Activated CD8-positive, alpha-beta memory T cell treated with anti-CD3 and anti-CD28 coated beads, Interleukin-2, amount 10 ng/mL, durations not matched to agents 7 days and 5 days (primary cell): ENCODE results near the gene IMMP2L. TPM values are rescaled to one million over a fixed set of nuclear protein-coding genes. Genes with fewer than 3 reads are reported as not detected.
"Not testable (repeated sequence)": the region's sequence is repeated elsewhere in the genome, so short reads cannot be mapped to it uniquely, and the experiment has no call there.

Experiments used
- ATAC-seq: fragments of 150-1000 bp; cut with Tn5 transposase; one replicate; pipeline ENCODE4 v1.10.0; 2021; ENCODE audit warnings: moderate library complexity
- CTCF ChIA-PET: fragments of 350-600 bp; sonication (Branson Sonifier 250); formaldehyde crosslinking; loops from one replicate; lab custom pipeline; 2021; ENCODE audit warnings: antibody characterized with exemption; lab: Charles Lee
- DNase-seq: peaks from one replicate; pipeline ENCODE4 v3.0.0-alpha.2; 2020
- H3K27ac Mint-ChIP-seq: one replicate; pipeline ENCODE4 v1.8.0; 2021; ENCODE audit warnings: mild to moderate bottlenecking, mixed read lengths
- H3K27me3 Mint-ChIP-seq: one replicate; pipeline ENCODE4 v1.8.0; 2021; ENCODE audit warnings: mixed read lengths
- H3K36me3 Mint-ChIP-seq: one replicate; pipeline ENCODE4 v1.8.0; 2021; ENCODE audit warnings: mild to moderate bottlenecking, mixed read lengths
- H3K4me1 Mint-ChIP-seq: one replicate; pipeline ENCODE4 v1.8.0; 2021; ENCODE audit warnings: mixed read lengths
- H3K4me3 Mint-ChIP-seq: one replicate; pipeline ENCODE4 v1.8.0; 2021; ENCODE audit warnings: mild to moderate bottlenecking, moderate library complexity, mixed read lengths
- H3K9me3 Mint-ChIP-seq: one replicate; pipeline ENCODE4 v1.8.0; 2022; ENCODE audit warnings: low read depth, mixed read lengths
- total RNA-seq, 2 experiments: library from RNA; stranded (reverse); gene quantifications; one replicate each; pipeline ENCODE4 v1.2.3, GENCODE V29; 2021

The IMMP2L gene
- total RNA-seq, 2 experiments from 2014 or later: 11.5 to 13.1 TPM

DNA sequence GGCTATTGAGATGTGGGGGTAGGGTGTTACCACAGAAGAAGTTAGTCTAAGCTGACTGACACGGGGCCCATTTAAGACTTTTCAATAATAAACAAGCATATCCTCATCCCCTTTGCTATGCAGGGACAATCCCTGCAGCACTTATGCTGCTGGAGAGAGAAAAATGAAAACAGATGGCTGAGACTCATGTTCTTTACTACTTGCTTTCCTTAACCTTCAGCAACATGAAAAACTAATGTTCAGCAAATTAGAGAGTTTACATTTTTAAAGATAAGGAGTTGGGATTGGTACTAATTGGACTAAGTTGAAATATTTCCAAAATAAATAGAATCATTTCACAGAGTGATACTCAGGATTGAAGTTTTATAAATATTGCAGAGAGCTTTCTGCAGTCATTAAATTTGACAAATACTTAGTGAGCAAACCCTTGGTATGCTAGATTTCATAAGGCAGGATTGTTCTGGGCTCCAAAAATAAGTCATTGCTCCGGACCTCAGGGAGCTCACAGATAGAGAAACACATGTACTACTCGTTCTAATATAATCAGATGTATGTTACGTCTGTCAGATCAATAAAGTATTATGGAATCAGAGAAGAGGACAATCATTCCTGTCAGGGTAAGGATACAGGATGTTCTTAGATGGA lies 618.5 kb downstream of the IMMP2L start:
- no peaks in the 10 kb centered on the region for H3K36me3 Mint-ChIP-seq
- no peak overlapping the region for H3K4me3 Mint-ChIP-seq
- no peaks in the 10 kb centered on the region for H3K27me3 Mint-ChIP-seq
- CTCF ChIA-PET: no interaction called here
- no peaks in the 10 kb centered on the region for H3K9me3 Mint-ChIP-seq
- ATAC-seq (no peak), DNase-seq (no peak)
- peaks cover 2% of the 10 kb centered on the region for H3K4me1 Mint-ChIP-seq
- no peak overlapping the region for H3K27ac Mint-ChIP-seq

GRCh38 chr7:110941385-110941784 lies 620.9 kb downstream of the IMMP2L start:
- CTCF ChIA-PET: interaction anchor here (1.3 to 1.7 kb wide), 2 partner anchors 10 to 153 kb away, joined by 3 to 4 read pairs; no protein-coding TSS in a partner anchor
- Mint-ChIP-seq H3K9me3 (no peaks in the 10 kb centered on the region), H3K36me3 (peaks cover 6% of the 10 kb centered on the region), H3K27me3 (no peaks in the 10 kb centered on the region), H3K4me3 (no peak overlapping the region), H3K4me1 (peaks cover 2% of the 10 kb centered on the region), H3K27ac (no peak overlapping the region)
- no peak for ATAC-seq
- DNase-seq: no peak

DNA sequence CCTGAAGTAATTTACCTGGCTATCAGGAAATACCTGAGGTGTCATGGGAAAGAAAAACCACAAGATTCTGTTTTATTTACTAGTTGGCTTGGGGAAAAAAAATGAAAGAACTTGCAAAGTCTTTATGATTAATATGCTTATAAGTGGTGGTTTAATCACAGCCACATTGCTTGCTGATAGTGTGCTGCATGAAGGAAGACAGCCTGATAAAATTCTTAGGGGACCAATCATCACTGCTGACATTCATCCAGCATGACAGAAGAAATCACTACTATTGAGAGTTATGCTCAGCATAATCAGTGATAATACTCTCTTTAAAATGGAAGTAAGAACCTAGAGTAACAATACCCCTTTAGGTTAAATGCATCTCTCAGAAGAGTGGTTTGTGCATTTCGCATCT lies 621.5 kb downstream of the IMMP2L start:
- no peak overlapping the region for H3K4me3 Mint-ChIP-seq
- DNase-seq: no peak
- no peak for ATAC-seq
- H3K27ac Mint-ChIP-seq: no peak overlapping the region
- H3K36me3 Mint-ChIP-seq: peaks cover 9% of the 10 kb centered on the region
- no peaks in the 10 kb centered on the region for H3K27me3 Mint-ChIP-seq
- H3K9me3 Mint-ChIP-seq: no peaks in the 10 kb centered on the region
- H3K4me1 Mint-ChIP-seq: peaks cover 2% of the 10 kb centered on the region
- CTCF ChIA-PET: no interaction called here

DNA sequence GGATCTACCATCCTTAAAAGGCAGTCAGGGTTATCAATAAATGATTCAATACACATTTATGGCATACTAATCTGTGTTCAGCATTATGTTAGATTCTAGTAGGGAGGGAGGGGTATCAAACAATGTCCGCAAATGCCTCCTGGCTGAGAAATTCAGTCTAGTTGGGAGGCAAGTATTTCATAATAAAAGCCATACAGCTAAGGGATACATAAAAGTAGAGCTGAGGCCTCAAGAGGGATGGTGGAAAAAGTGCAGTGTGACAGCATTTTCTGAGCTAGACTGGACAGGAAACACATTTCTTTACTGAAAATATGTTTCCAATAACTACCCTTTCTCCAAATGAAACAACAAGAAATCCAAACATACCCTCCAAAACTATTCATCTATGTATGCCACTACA lies 624.1 kb downstream of the IMMP2L start:
- Mint-ChIP-seq H3K27ac (no peak overlapping the region), H3K36me3 (peaks cover 24% of the 10 kb centered on the region), H3K27me3 (no peaks in the 10 kb centered on the region), H3K9me3 (peaks cover 3% of the 10 kb centered on the region), H3K4me1 (no peaks in the 10 kb centered on the region), H3K4me3 (no peak overlapping the region)
- CTCF ChIA-PET: no interaction called here
- no peak for ATAC-seq
- DNase-seq: no peak

DNA sequence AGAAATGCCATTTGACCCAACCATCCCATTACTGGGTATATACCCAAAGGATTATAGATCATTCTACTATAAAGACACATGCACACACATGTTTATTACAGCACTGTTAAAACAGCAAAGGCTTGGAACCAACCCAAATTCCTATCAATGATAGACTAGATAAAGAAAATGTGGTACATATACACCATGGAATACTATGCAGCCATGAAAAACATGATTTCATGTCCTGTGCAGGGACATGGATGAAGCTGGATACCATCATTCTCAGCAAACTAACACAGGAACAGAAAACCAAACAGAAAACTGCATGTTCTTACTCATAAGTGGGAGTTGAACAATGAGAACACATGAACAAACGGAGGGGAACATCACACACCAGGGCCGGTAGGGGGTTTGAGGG lies 625.6 kb downstream of the IMMP2L start:
- ATAC-seq, H3K27ac Mint-ChIP-seq, H3K27me3 Mint-ChIP-seq, H3K9me3 Mint-ChIP-seq, H3K4me1 Mint-ChIP-seq, H3K4me3 Mint-ChIP-seq, DNase-seq, CTCF ChIA-PET: not testable (repeated sequence)
- H3K36me3 Mint-ChIP-seq: peaks cover 26% of the 10 kb centered on the region

- Mint-ChIP-seq H3K4me3 (no peak overlapping the region), H3K36me3 (peaks cover 11% of the 10 kb centered on the region), H3K27ac (no peak overlapping the region), H3K4me1 (peaks cover 11% of the 10 kb centered on the region), H3K9me3 (peaks cover 6% of the 10 kb centered on the region), H3K27me3 (no peaks in the 10 kb centered on the region)
- CTCF ChIA-PET: interaction anchor here (1.2 kb wide), 1 partner anchor 22 kb away, joined by 3 read pairs; no protein-coding TSS in a partner anchor
- DNase-seq (no peak), ATAC-seq (no peak)
Observed at GRCh38 chr7:110929480-110930249, 632.6 kb downstream of the IMMP2L start.

DNA sequence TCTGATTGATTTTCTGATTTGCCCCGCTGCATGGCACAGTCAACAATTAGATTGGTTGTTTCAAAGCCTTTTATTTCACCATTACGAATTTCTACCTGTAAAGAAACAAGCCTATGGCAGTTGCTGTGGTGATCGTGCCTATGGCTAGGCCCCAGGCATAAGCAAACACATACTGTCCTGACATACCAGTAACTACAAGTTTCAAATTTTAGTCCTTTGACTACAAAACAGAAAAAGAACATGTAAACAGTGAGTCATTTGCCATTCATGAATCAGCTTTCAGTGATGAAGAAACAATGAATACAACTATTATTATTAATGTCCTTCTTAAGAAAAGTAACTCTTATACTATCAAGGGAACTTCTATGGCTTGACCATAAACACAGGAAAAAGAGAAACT lies 639.4 kb downstream of the IMMP2L start:
- Mint-ChIP-seq H3K9me3 (peaks cover 2% of the 10 kb centered on the region), H3K27ac (no peak overlapping the region), H3K4me3 (no peak overlapping the region), H3K36me3 (no peaks in the 10 kb centered on the region), H3K4me1 (peaks cover 16% of the 10 kb centered on the region), H3K27me3 (no peaks in the 10 kb centered on the region)
- DNase-seq (no peak), ATAC-seq (no peak)
- CTCF ChIA-PET: no interaction called here

DNA sequence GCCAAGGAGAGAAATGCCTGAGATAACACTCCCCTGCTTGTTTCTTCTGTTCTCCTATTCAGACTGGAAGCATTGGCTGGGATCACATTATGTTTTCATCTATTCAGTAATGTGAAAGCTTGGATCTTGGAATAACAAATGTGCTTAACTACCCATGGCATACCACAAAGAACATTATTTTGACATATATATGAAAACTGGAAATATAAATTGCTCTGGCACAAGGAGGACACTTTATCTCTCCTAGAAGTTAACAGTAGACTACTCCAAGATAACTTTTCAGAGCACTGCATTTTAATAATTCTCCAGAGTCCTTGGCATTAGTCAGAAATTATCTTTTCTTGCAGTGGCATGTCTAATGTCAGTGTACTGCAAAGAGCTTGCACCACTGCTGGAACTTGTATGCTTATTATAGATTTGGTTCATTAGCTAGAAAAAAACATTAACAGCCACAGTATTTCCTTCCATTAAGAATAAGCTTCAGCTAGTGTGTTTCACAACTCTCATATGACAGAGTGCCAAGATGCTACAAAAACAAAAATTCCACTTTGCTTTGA lies 640.6 kb downstream of the IMMP2L start:
- Mint-ChIP-seq H3K4me3 (no peak overlapping the region), H3K4me1 (peaks cover 15% of the 10 kb centered on the region), H3K27me3 (no peaks in the 10 kb centered on the region), H3K9me3 (peaks cover 2% of the 10 kb centered on the region), H3K36me3 (peaks cover 3% of the 10 kb centered on the region), H3K27ac (no peak overlapping the region)
- CTCF ChIA-PET: no interaction called here
- DNase-seq (no peak), ATAC-seq (no peak)

DNA sequence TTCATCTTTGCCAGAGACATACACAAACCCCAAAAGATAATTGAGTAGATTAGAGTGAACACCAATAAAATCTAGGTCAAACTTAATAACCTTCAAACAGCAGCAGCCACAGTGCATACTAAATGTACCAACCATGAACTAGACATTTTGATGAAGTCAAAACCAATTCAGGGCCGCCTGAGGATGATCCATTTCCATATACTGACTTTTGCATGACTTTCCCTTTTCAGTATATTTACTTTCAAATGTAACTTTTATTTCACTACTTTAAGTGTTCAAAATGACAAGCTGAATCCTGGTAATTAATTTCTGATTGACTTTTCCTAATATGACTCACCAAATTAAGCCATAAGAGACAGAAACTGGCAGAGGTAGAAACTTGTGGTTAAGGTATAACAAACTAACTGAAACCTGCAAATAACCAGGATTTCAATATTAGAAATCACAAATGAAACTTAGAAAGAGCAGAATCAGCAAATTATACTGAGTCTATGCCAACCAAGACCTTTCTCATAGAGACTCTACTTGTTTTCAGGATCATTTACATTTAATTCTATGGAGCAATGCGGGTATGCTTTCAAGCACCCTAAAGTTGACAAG lies 643.2 kb downstream of the IMMP2L start:
- Mint-ChIP-seq H3K4me3 (no peak overlapping the region), H3K27me3 (no peaks in the 10 kb centered on the region), H3K4me1 (peaks cover 21% of the 10 kb centered on the region), H3K36me3 (peaks cover 7% of the 10 kb centered on the region), H3K27ac (no peak overlapping the region), H3K9me3 (no peaks in the 10 kb centered on the region)
- CTCF ChIA-PET: interaction anchor here (1.2 kb wide), 1 partner anchor 9 kb away, joined by 3 read pairs; no protein-coding TSS in a partner anchor
- ATAC-seq (peak; percentile 23), DNase-seq (no peak)

DNA sequence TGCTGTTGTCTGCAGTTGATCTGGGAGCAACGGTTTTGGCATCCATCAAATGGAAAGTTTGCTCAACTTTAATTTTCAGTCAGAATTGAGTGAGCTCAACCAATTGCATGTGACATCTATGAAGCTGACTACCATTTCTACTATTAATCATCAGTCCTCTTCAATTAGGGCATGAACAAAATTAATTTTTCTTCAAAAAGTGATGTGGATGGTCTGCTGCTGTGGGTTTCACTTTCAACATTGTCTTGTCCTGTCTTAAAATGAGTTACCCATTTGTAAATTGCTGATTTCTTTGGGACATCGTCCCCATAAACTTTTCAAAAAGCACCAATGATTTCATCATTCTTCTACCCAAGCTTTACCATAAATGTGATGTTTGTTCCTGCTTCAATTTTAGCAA lies 648.0 kb downstream of the IMMP2L start:
- peaks cover 17% of the 10 kb centered on the region for H3K4me1 Mint-ChIP-seq
- CTCF ChIA-PET: no interaction called here
- DNase-seq (no peak), ATAC-seq (peak; percentile 36)
- peak overlapping the region; percentile 17 for H3K4me3 Mint-ChIP-seq
- H3K9me3 Mint-ChIP-seq: no peaks in the 10 kb centered on the region
- peaks cover 15% of the 10 kb centered on the region for H3K36me3 Mint-ChIP-seq
- peak overlapping the region; percentile 57 for H3K27ac Mint-ChIP-seq
- no peaks in the 10 kb centered on the region for H3K27me3 Mint-ChIP-seq

DNA sequence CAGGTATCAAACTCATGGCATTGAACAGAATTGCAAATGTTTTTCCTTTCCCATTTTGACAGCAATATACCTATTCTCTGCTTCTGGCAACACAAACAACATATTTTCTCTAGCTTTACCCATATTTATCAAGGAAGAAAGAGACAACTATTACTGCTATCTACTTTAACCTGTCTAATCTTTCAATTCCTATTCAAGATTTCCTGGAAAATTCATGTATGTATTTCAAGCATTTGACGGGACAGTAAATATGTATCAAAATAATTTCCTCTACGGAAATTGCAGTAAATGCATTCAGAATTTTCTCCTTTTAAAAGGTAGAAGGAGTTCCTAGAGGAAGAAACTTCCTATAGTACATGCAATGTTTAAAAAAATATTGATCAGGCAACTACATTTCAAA lies 650.7 kb downstream of the IMMP2L start:
- DNase-seq (no peak), ATAC-seq (no peak)
- peaks cover 5% of the 10 kb centered on the region for H3K9me3 Mint-ChIP-seq
- H3K4me3 Mint-ChIP-seq: no peak overlapping the region
- no peaks in the 10 kb centered on the region for H3K27me3 Mint-ChIP-seq
- H3K4me1 Mint-ChIP-seq: peaks cover 11% of the 10 kb centered on the region
- CTCF ChIA-PET: no interaction called here
- peaks cover 21% of the 10 kb centered on the region for H3K36me3 Mint-ChIP-seq
- H3K27ac Mint-ChIP-seq: no peak overlapping the region

DNA sequence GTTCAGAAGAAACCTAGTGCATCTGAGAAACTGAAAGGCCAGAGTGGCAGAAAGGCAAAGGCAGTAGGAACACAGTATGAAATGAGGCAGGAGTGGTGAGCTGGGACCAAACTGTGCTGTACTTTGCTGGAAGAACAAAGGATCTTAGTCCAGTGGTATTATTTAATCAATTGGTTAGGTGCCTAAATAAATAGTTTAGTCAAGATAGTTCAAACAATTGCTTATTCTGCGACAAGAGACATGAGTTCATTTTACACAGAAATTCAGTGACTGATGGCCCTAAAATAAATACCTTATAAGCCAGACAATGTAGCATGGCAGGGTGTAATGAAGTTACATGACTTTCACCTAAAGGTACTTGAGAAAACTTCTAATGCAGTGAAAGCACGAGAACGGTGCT lies 653.2 kb downstream of the IMMP2L start:
- no peak for ATAC-seq
- CTCF ChIA-PET: no interaction called here
- H3K36me3 Mint-ChIP-seq: peaks cover 22% of the 10 kb centered on the region
- no peak for DNase-seq
- H3K9me3 Mint-ChIP-seq: peaks cover 7% of the 10 kb centered on the region
- no peak overlapping the region for H3K27ac Mint-ChIP-seq
- peaks cover 16% of the 10 kb centered on the region for H3K4me1 Mint-ChIP-seq
- no peaks in the 10 kb centered on the region for H3K27me3 Mint-ChIP-seq
- H3K4me3 Mint-ChIP-seq: no peak overlapping the region

DNA sequence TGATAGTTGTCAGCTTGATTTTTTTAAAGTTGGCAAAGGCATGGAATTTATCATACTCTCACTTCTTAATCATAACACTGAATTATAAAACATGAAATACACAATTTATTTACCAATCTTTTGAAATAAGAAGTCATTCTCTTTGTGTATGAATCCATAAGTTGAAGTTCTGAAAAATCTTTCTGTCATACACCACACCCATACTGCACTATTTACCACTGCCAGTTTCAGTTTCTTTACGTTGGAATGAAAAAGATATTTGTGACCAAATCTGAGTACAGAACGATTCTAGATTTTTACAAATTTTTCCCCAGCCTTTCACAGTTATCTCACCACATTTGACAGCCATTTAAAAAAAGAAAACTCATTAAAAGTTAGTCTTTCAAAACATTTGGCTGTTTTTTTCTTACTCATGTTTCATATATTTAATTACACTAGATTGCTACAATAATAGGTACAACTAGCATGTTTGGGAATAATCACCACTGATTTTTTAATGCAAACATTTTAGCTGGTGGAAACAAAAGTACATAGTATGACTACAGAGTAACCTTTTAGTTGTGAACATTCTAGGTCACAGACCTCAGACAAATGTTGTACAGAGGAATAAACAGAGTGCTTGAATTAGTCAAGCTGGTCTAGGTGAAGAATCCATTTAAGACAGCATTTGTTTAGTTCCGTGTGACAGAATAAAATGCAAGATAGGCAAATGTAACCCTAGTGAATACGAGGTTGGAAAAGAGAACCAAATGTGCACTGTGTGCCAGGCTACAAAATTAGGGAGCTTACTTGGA lies 656.3 kb downstream of the IMMP2L start:
- ATAC-seq (peak; percentile 89), DNase-seq (no peak)
- Mint-ChIP-seq H3K9me3 (peaks cover 11% of the 10 kb centered on the region), H3K36me3 (peaks cover 23% of the 10 kb centered on the region), H3K4me3 (peak overlapping the region; percentile 46), H3K27ac (peak overlapping the region; percentile 74), H3K4me1 (peaks cover 11% of the 10 kb centered on the region), H3K27me3 (no peaks in the 10 kb centered on the region)
- CTCF ChIA-PET: interaction anchor here (0.7 to 1.6 kb wide), 2 partner anchors 38 to 106 kb away, joined by 3 to 4 read pairs; no protein-coding TSS in a partner anchor
